ENCODE results near the gene OSBPL10. TPM values are rescaled to one million over a fixed set of nuclear protein-coding genes. Genes with fewer than 3 reads are reported as not detected.

The OSBPL10 gene
- total and polyA plus RNA-seq, 2 donors = 58.0 to 62.4 TPM

GRCh38 chr3:31896026-31896425 is 85.0 kb downstream of the OSBPL10 start:
- Histone ChIP-seq H3K27ac (ENCODE audit: low read depth) (no peak overlapping the region), H3K4me3 (ENCODE audit: low read depth, low read length) (no peak overlapping the region), H3K4me1 (ENCODE audit: insufficient read depth) (peaks cover 1% of the 10 kb centered on the region), H3K36me3 (ENCODE audit: insufficient read depth) (no peaks in the 10 kb centered on the region)
- no peak for DNase-seq (ENCODE audit: extremely low spot score)
- 63% methylated on average over 1 of the region's 1 CpG for WGBS

DNA sequence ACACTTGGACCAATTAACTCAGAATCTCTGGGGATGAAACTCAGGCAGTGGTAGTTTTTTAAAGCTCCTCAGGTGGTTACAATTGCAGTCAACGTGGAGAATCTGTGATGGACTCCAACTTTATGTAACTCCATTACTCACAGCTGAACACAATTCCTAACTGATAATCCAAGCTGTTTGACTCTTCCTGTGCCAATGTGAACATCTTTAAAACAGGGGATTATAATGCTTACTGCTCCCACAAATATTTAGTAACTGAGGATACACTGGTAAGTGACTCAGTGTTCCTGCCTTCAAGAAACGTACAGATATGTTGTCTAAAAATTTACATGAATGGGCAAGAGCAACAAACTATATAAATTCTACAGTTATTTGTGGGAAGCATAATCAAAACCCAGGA is 85.6 kb downstream of the OSBPL10 start:
- Histone ChIP-seq H3K36me3 (ENCODE audit: insufficient read depth) (no peaks in the 10 kb centered on the region), H3K4me1 (ENCODE audit: insufficient read depth) (peaks cover 3% of the 10 kb centered on the region), H3K4me3 (ENCODE audit: low read depth, low read length) (no peak overlapping the region), H3K27ac (ENCODE audit: low read depth) (no peak overlapping the region)
- no peak for DNase-seq (ENCODE audit: extremely low spot score)
- 31% methylated on average over 2 of the region's 2 CpGs for WGBS

GRCh38 chr3:31892916-31893573 is 88.0 kb downstream of the OSBPL10 start:
- WGBS = 75% methylated on average over 4 of the region's 4 CpGs
- DNase-seq (ENCODE audit: extremely low spot score) = no peak
- Histone ChIP-seq H3K27ac (ENCODE audit: low read depth) (no peak overlapping the region), H3K4me3 (ENCODE audit: low read depth, low read length) (no peak overlapping the region), H3K4me1 (ENCODE audit: insufficient read depth) (peaks cover 3% of the 10 kb centered on the region), H3K36me3 (ENCODE audit: insufficient read depth) (no peaks in the 10 kb centered on the region)

- WGBS = 63% methylated on average over 5 of the region's 5 CpGs
- H3K4me3 ChIP-seq (ENCODE audit: low read depth, low read length) = no peak overlapping the region
- H3K36me3 ChIP-seq (ENCODE audit: insufficient read depth) = no peaks in the 10 kb centered on the region
- no peak for DNase-seq (ENCODE audit: extremely low spot score)
- H3K27ac ChIP-seq (ENCODE audit: low read depth) = no peak overlapping the region
- peaks cover 3% of the 10 kb centered on the region for H3K4me1 ChIP-seq (ENCODE audit: insufficient read depth)
These were observed 88.6 kb downstream of the OSBPL10 start for GRCh38 chr3:31892500-31892899.

- DNase-seq (ENCODE audit: extremely low spot score) = peak; percentile 32
- H3K36me3 ChIP-seq (ENCODE audit: insufficient read depth) = no peaks in the 10 kb centered on the region
- H3K4me3 ChIP-seq (ENCODE audit: low read depth, low read length) = no peak overlapping the region
- H3K27ac ChIP-seq (ENCODE audit: low read depth) = peak overlapping the region; percentile 49
- WGBS = 37% methylated on average over 11 of the region's 11 CpGs
- H3K4me1 ChIP-seq (ENCODE audit: insufficient read depth) = peaks cover 3% of the 10 kb centered on the region
These were observed 89.1 kb downstream of the OSBPL10 start for GRCh38 chr3:31891876-31892455.

DNA sequence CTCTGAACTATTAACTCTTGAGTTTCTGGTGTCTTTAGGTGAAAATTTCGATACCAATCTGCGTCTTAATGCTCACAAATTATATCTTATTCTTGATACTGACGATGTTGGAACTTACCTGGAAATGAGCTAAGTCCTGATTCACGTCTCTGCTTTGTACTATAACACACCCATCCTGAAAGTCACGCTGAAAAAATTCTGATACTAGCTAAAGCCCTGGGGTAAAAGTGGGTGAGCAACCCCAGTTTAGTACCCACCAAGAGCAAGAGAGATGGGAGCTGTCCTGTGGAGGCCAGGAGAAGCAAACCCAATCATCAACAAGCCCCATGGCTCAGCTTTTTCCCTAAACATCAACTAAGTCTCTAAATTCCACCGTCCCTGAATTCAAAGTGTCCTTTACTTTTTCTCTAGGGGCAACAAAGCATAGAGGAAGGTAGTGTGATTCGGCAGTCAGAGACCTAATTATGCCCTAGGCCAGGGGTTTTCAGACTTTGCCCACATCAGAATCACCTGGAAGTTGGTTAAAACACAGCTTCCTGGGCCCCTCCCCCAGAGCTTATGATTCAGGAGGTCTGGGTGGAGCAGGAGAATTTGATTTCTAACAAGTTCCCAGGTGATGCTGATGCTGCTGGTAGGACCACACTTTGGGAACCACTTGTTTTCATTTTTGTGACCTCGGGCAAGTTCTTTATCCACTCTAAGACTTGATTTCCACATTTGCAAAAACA is 90.2 kb downstream of the OSBPL10 start:
- 91% methylated on average over 8 of the region's 8 CpGs for WGBS
- Histone ChIP-seq H3K4me1 (ENCODE audit: insufficient read depth) (peaks cover 3% of the 10 kb centered on the region), H3K4me3 (ENCODE audit: low read depth, low read length) (no peak overlapping the region), H3K36me3 (ENCODE audit: insufficient read depth) (no peaks in the 10 kb centered on the region), H3K27ac (ENCODE audit: low read depth) (no peak overlapping the region)
- DNase-seq (ENCODE audit: extremely low spot score) = no peak

DNA sequence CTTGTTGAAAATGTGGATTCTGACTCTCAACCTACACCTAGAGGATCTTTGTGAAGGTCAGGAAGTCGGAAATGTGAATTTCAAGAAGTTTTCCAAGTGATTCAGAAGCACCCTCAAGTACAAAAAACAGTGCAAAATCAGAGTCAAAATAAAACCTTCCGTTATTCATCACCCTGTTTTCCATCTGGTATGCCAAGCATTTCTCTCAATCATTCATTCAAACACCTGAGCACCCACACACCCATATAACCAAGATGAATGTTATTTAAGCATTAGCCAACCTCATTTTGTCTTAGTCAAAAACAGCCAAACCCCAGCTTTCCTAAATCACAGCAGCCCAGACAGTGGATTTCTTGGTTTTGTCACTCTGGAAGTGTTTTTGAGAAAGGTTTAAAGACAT is 91.1 kb downstream of the OSBPL10 start:
- Histone ChIP-seq H3K27ac (ENCODE audit: low read depth) (no peak overlapping the region), H3K4me3 (ENCODE audit: low read depth, low read length) (no peak overlapping the region), H3K4me1 (ENCODE audit: insufficient read depth) (peaks cover 3% of the 10 kb centered on the region), H3K36me3 (ENCODE audit: insufficient read depth) (no peaks in the 10 kb centered on the region)
- 93% methylated on average over 2 of the region's 2 CpGs for WGBS
- no peak for DNase-seq (ENCODE audit: extremely low spot score)

- WGBS = 92% methylated on average over 3 of the region's 3 CpGs
- Histone ChIP-seq H3K4me3 (ENCODE audit: low read depth, low read length) (no peak overlapping the region), H3K4me1 (ENCODE audit: insufficient read depth) (no peaks in the 10 kb centered on the region), H3K36me3 (ENCODE audit: insufficient read depth) (no peaks in the 10 kb centered on the region), H3K27ac (ENCODE audit: low read depth) (no peak overlapping the region)
- DNase-seq (ENCODE audit: extremely low spot score) = no peak
These were observed 95.8 kb downstream of the OSBPL10 start for GRCh38 chr3:31885235-31885634.

DNA sequence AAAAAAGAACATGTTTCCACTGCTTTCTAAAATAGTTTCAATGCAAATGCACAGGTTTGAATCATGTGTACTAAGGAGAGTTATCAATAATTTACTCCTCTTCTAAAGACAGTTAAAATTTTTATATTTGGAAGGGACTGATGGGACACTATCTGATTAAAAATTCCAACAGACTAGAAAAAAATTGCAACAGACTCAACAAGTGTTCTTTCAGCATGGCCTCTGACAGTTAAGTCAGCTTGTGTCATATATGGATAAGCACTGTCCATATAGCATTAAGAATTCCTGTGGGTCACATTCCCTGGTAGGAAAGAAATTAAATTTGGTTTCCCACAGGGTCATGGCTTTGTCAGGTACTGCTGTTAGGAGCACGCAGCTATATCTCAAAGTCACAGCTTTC is 96.8 kb downstream of the OSBPL10 start:
- no peaks in the 10 kb centered on the region for H3K4me1 ChIP-seq (ENCODE audit: insufficient read depth)
- no peak overlapping the region for H3K27ac ChIP-seq (ENCODE audit: low read depth)
- WGBS = 81% methylated on average over 1 of the region's 1 CpG
- no peaks in the 10 kb centered on the region for H3K36me3 ChIP-seq (ENCODE audit: insufficient read depth)
- no peak overlapping the region for H3K4me3 ChIP-seq (ENCODE audit: low read depth, low read length)
- no peak for DNase-seq (ENCODE audit: extremely low spot score)

DNA sequence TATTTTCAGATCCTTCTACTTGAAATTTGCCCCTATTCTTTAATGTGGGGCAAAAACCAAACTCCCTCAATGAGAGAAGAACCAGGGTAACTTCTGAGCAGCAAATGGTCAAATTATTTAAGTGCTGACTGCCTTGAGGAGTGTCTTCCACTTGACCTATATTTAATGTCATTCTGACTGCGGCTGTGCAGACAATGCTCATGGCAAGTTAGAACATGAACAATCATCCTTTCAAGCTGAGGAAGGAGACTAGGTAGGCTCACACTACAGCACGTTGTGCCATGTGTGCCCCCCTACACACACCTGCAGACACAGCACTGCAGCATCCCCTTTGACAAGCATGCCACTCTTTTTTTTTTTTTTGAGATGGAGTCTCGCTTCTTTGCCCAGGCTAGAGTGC is 98.2 kb downstream of the OSBPL10 start:
- Histone ChIP-seq H3K27ac (ENCODE audit: low read depth) (no peak overlapping the region), H3K36me3 (ENCODE audit: insufficient read depth) (no peaks in the 10 kb centered on the region), H3K4me1 (ENCODE audit: insufficient read depth) (no peaks in the 10 kb centered on the region), H3K4me3 (ENCODE audit: low read depth, low read length) (no peak overlapping the region)
- no peak for DNase-seq (ENCODE audit: extremely low spot score)
- 63% methylated on average over 3 of the region's 3 CpGs for whole genome bisulfite sequencing

- no peaks in the 10 kb centered on the region for H3K4me1 ChIP-seq (ENCODE audit: insufficient read depth)
- H3K36me3 ChIP-seq (ENCODE audit: insufficient read depth) = no peaks in the 10 kb centered on the region
- H3K4me3 ChIP-seq (ENCODE audit: low read depth, low read length) = no peak overlapping the region
- WGBS = 66% methylated on average over 4 of the region's 4 CpGs
- no peak overlapping the region for H3K27ac ChIP-seq (ENCODE audit: low read depth)
- DNase-seq (ENCODE audit: extremely low spot score) = no peak
These were observed 98.6 kb downstream of the OSBPL10 start for GRCh38 chr3:31882431-31882830.

DNA sequence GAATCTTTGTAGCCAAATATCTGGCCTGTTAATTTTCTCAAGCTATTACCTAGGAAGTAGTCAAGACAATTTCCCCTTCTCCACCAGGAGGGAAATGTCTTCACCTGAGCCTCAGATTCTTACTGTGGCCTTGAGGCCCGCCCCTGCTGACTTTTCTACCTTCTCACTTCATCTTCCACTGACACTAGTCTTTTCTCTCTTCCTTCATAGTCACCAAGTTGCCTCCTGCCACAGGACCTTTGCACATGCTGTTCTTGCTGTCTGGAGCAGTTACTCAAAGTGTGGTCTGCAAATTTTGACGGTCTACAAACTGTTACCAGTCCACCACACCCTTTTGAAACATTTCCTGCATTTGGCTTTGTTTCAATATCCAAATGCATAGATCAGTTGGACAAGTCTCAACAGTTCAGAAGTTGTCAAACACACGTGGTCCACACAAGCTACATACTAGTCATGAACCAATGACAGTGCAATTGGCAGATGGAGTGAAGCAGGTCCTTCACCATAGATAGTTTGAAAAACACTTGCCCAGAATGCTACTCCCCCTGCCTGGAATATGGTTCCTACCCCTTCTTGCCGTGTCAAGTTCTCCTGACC is 100.5 kb downstream of the OSBPL10 start:
- H3K4me3 ChIP-seq (ENCODE audit: low read depth, low read length) = no peak overlapping the region
- no peaks in the 10 kb centered on the region for H3K36me3 ChIP-seq (ENCODE audit: insufficient read depth)
- 68% methylated on average over 4 of the region's 4 CpGs for WGBS
- H3K27ac ChIP-seq (ENCODE audit: low read depth) = no peak overlapping the region
- no peak for DNase-seq (ENCODE audit: extremely low spot score)
- H3K4me1 ChIP-seq (ENCODE audit: insufficient read depth) = no peaks in the 10 kb centered on the region

- Histone ChIP-seq H3K36me3 (ENCODE audit: insufficient read depth) (no peaks in the 10 kb centered on the region), H3K4me3 (ENCODE audit: low read depth, low read length) (no peak overlapping the region), H3K27ac (ENCODE audit: low read depth) (no peak overlapping the region), H3K4me1 (ENCODE audit: insufficient read depth) (no peaks in the 10 kb centered on the region)
- DNase-seq (ENCODE audit: extremely low spot score) = no peak
- WGBS = 88% methylated on average over 4 of the region's 4 CpGs
These were observed 101.0 kb downstream of the OSBPL10 start for GRCh38 chr3:31880020-31880419.

GRCh38 chr3:31879365-31879764 is 101.7 kb downstream of the OSBPL10 start:
- Histone ChIP-seq H3K4me3 (ENCODE audit: low read depth, low read length) (no peak overlapping the region), H3K27ac (ENCODE audit: low read depth) (no peak overlapping the region), H3K36me3 (ENCODE audit: insufficient read depth) (no peaks in the 10 kb centered on the region), H3K4me1 (ENCODE audit: insufficient read depth) (no peaks in the 10 kb centered on the region)
- DNase-seq (ENCODE audit: extremely low spot score) = no peak
- WGBS = 91% methylated on average over 6 of the region's 6 CpGs

All from urinary bladder (tissue), 4 donors.